ENCODE data around the gene DMAC2L.
"Not testable (repeated sequence)": the region's sequence is repeated elsewhere in the genome, so short reads cannot be mapped to it uniquely, and the experiment has no call there.

DMAC2L gene

GRCh38 chr14:50357753-50358395 lies 45.8 kb downstream of the DMAC2L start:
- DNase-seq = no peak

GRCh38 chr14:50359631-50360030 lies 47.5 kb downstream of the DMAC2L start:
- no peak for DNase-seq

- DNase-seq = no peak
Observed at GRCh38 chr14:50360093-50360492, 48.0 kb downstream of the DMAC2L start.

GRCh38 chr14:50360851-50361250 lies 48.7 kb downstream of the DMAC2L start:
- DNase-seq = no peak

- DNase-seq = not testable (repeated sequence)
Observed at GRCh38 chr14:50361473-50362403, 49.6 kb downstream of the DMAC2L start.

- no peak for DNase-seq
Observed at GRCh38 chr14:50362764-50363713, 50.9 kb downstream of the DMAC2L start.

- DNase-seq = no peak
Observed at GRCh38 chr14:50363714-50364111, 51.6 kb downstream of the DMAC2L start.

GRCh38 chr14:50364792-50365191 lies 52.7 kb downstream of the DMAC2L start:
- no peak for DNase-seq

- DNase-seq = peak; percentile 52
Observed at GRCh38 chr14:50365572-50365971, 53.4 kb downstream of the DMAC2L start.

- no peak for DNase-seq
Observed at GRCh38 chr14:50366115-50366514, 54.0 kb downstream of the DMAC2L start.

- DNase-seq = no peak
Observed at GRCh38 chr14:50366589-50366988, 54.5 kb downstream of the DMAC2L start.

GRCh38 chr14:50371546-50371945 lies 59.4 kb downstream of the DMAC2L start:
- peak; percentile 90 for DNase-seq

- DNase-seq = no peak
Observed at GRCh38 chr14:50373959-50374358, 61.8 kb downstream of the DMAC2L start.

GRCh38 chr14:50375760-50376159 lies 63.6 kb downstream of the DMAC2L start:
- no peak for DNase-seq
